A549 (cell line): Measurements from ENCODE around the gene ANKRD11.
"Not testable (repeated sequence)": the region's sequence is repeated elsewhere in the genome, so short reads cannot be mapped to it uniquely, and the experiment has no call there.

Source experiments
- BHLHE40 ChIP-seq: IDR thresholded peaks from 2 replicates; pipeline ENCODE4 v1.6.1; 2012; ENCODE audit warnings: low read depth, low read length, inconsistent platforms
- CHD2 ChIP-seq: fragments of 150-350 bp; IDR thresholded peaks from 2 replicates; pipeline ENCODE4 v1.6.1; 2014; ENCODE audit warnings: low read length; ENCODE audit not compliant: partially characterized antibody
- CTCF ChIP-seq: fragments of >200 bp; sonication (Bioruptor Twin); formaldehyde crosslinking; IDR thresholded peaks from 3 replicates; pipeline ENCODE4 v1.5.1; 2016
- EP300 ChIP-seq, 2 experiments: fragments of >200 bp; sonication (Bioruptor Twin); formaldehyde crosslinking; IDR thresholded peaks; 2 replicates in 1 of 2; 3 replicates in 1 of 2; pipeline ENCODE4 v1.6.1; 2016 to 2017
- HES2 ChIP-seq: fragments of >200 bp; sonication (Bioruptor Twin); formaldehyde crosslinking; IDR thresholded peaks from 2 replicates; pipeline ENCODE4 v1.6.1; 2016
- JUN ChIP-seq, 2 experiments: fragments of >200 bp; sonication (Bioruptor Twin); formaldehyde crosslinking; IDR thresholded peaks; 2 replicates in 1 of 2; 3 replicates in 1 of 2; pipeline ENCODE4 v1.6.1; 2016 to 2017
- MYC ChIP-seq: IDR thresholded peaks from 2 replicates; pipeline ENCODE4 v1.6.1; 2012; ENCODE audit warnings: mild to moderate bottlenecking, inconsistent platforms, low read length, improper control_type of control experiment, borderline replicate concordance
- NPAS2 ChIP-seq: fragments of 250-450 bp; sonication (Bioruptor Pico); IDR thresholded peaks from 2 replicates; pipeline ENCODE4 v1.8.0; 2022; ENCODE audit warnings: mild to moderate bottlenecking, moderate library complexity, borderline replicate concordance
- NR3C1 ChIP-seq: fragments of >200 bp; sonication (Bioruptor Twin); formaldehyde crosslinking; IDR thresholded peaks from 3 replicates; pipeline ENCODE4 v1.6.1; 2017
- POLR2A ChIP-seq: IDR thresholded peaks from 2 replicates; pipeline ENCODE4 v1.6.1; 2012; ENCODE audit warnings: mild to moderate bottlenecking, low read length
- RAD21 ChIP-seq, 2 experiments: fragments of >200 bp in 1 of 2; sonication (Bioruptor Twin) in 1 of 2; formaldehyde crosslinking in 1 of 2; IDR thresholded peaks in 1 of 2; conservative IDR thresholded peaks in 1 of 2; 2 replicates in 1 of 2; 3 replicates in 1 of 2; pipeline ENCODE4 v1.6.1; 2012 to 2018; ENCODE audit warnings: inconsistent platforms in 1 of 2

- TF ChIP-seq POLR2A; NR3C1; CTCF; EP300 (IDR thresholded peaks at IDR 0.05); MYC; RAD21 (conservative IDR thresholded peaks at IDR 0.05 in 1 of 2, IDR thresholded peaks at IDR 0.05 in 1 of 2); NPAS2 (CRISPR knock-in tag); BHLHE40; JUN (IDR thresholded peaks at IDR 0.05); HES2; CHD2: not testable (repeated sequence)
Measured at GRCh38 chr16:89421300-89421699, 69.1 kb downstream of the ANKRD11 start.
